GM12878 (cell line): Measurements from ENCODE around the gene NHEJ1. TPM values are rescaled to one million over a fixed set of nuclear protein-coding genes. Genes with fewer than 3 reads are reported as not detected.

Source experiments
- ATAC-seq: fragments of 200-7000 bp; cut with Tn5 transposase; 3 replicates; pipeline ENCODE4 v1.9.1; 2020; ENCODE audit warnings: mild to moderate bottlenecking, moderate library complexity
- BruUV-seq: library from RNA; stranded (reverse); fragments of 400-500 nt; replicated peaks from 2 replicates; lab custom pipeline; 2021; lab: Mats Ljungman, UMichigan
- CTCF ChIA-PET: fragments of 300-600 bp; sonication (Branson Sonifier 250); formaldehyde crosslinking; extraction: SDS; loops from one replicate; lab custom pipeline; 2021; ENCODE audit warnings: inconsistent platforms; lab: Yijun Ruan, JAX
- POLR2A ChIA-PET: fragments of 350-600 bp; formaldehyde crosslinking; extraction: SDS; loops from one replicate; lab custom pipeline; 2021; ENCODE audit warnings: inconsistent platforms; lab: Charles Lee
- RAD21 ChIA-PET: fragments of 300-600 bp; sonication (Branson Sonifier 250); formaldehyde crosslinking; loops from one replicate; lab custom pipeline; 2023; ENCODE audit warnings: antibody characterized with exemption; ENCODE audit not compliant: unreplicated experiment; lab: Charles Lee
- SMC1A ChIA-PET: fragments of 300-600 bp; sonication (Branson Sonifier 250); formaldehyde crosslinking; loops from one replicate; lab custom pipeline; 2023; ENCODE audit not compliant: unreplicated experiment, uncharacterized antibody; lab: Charles Lee
- DNase-seq: peaks from one replicate; pipeline ENCODE4 v3.0.0-alpha.2; 2011; ENCODE audit warnings: low read depth, low spot score
- FAIRE-seq: peaks from 3 replicates; lab custom pipeline; 2011; peaks lifted over from hg19 to GRCh38; lab: Jason Lieb, UNC
- H2AFZ ChIP-seq: 2 replicates; pipeline ENCODE4 v1.6.0; 2011; ENCODE audit warnings: low read depth, low read length, control low read depth; ENCODE audit not compliant: control insufficient read depth
- H3K27ac ChIP-seq: 2 replicates; pipeline ENCODE4 v1.5.1; 2011; ENCODE audit warnings: control low read depth; ENCODE audit not compliant: control insufficient read depth, insufficient read depth
- H3K27me3 ChIP-seq, 2 experiments: replicated peaks in 1 of 2; 2 replicates each; pipeline versions ENCODE4 v1.6.0 to v1.6.1; 2011; ENCODE audit warnings: low read length in 1 of 2; ENCODE audit not compliant: control insufficient read depth in 2 of 2, insufficient read depth in 2 of 2
- H3K36me3 ChIP-seq, 2 experiments: 2 replicates each; pipeline ENCODE4 v1.5.1; 2011; ENCODE audit warnings: low read length in 1 of 2; ENCODE audit not compliant: control insufficient read depth in 2 of 2, insufficient read depth in 2 of 2
- H3K4me1 ChIP-seq: 2 replicates; pipeline ENCODE4 v1.6.1; 2011; ENCODE audit warnings: mild to moderate bottlenecking, low read length, moderate library complexity, mixed read lengths; ENCODE audit not compliant: control insufficient read depth, insufficient read depth
- H3K4me2 ChIP-seq: 2 replicates; pipeline ENCODE4 v1.6.0; 2011; ENCODE audit warnings: control low read depth; ENCODE audit not compliant: control insufficient read depth, insufficient read depth
- H3K4me3 ChIP-seq: fragments of 200-600 bp; sonication (generic); 2 replicates; pipeline ENCODE4 v1.5.1; 2016
- H3K79me2 ChIP-seq: 2 replicates; pipeline ENCODE4 v1.6.0; 2011; ENCODE audit warnings: low read length; ENCODE audit not compliant: control insufficient read depth, insufficient read depth
- H3K9ac ChIP-seq: 2 replicates; pipeline ENCODE4 v1.8.0; 2011; ENCODE audit warnings: low read length, control low read depth, mixed read lengths; ENCODE audit not compliant: control insufficient read depth, insufficient read depth
- H3K9me3 ChIP-seq: replicated peaks from 3 replicates; pipeline ENCODE4 v1.5.1; 2011; ENCODE audit warnings: mild to moderate bottlenecking, low read length; ENCODE audit not compliant: control insufficient read depth, insufficient read depth
- H4K20me1 ChIP-seq: 2 replicates; pipeline ENCODE4 v1.6.0; 2011; ENCODE audit not compliant: control insufficient read depth, insufficient read depth
- KDM1A ChIP-seq: fragments of 200-600 bp; sonication (generic); IDR thresholded peaks from 2 replicates; pipeline ENCODE4 v1.6.1; 2016; ENCODE audit warnings: borderline replicate concordance
- MTA2 ChIP-seq: fragments of 450-650 bp; IDR thresholded peaks from 2 replicates; pipeline ENCODE4 v1.6.1; 2016; ENCODE audit warnings: low read depth, mild to moderate bottlenecking, moderate library complexity
- NBN ChIP-seq: fragments of 450-650 bp; IDR thresholded peaks from 2 replicates; pipeline ENCODE4 v1.6.1; 2016
- NFIC ChIP-seq: IDR thresholded peaks from 2 replicates; pipeline ENCODE4 v1.6.1; 2012; ENCODE audit warnings: low read depth, mild to moderate bottlenecking, inconsistent platforms, low read length, moderate library complexity
- NR2C2 ChIP-seq: IDR thresholded peaks from 2 replicates; pipeline ENCODE4 v1.6.1; 2011; ENCODE audit warnings: borderline replicate concordance, low read depth; ENCODE audit not compliant: control insufficient read depth, insufficient read length
- TAF1 ChIP-seq: IDR thresholded peaks from 2 replicates; pipeline ENCODE4 v1.6.1; 2011; ENCODE audit warnings: mild to moderate bottlenecking, low read depth, low read length, borderline replicate concordance
- WRNIP1 ChIP-seq: IDR thresholded peaks from 2 replicates; pipeline ENCODE4 v1.6.1; 2011; ENCODE audit warnings: low read depth, low read length, improper control_type of control experiment, borderline replicate concordance
- ZBTB4 ChIP-seq: fragments of 450-650 bp; formaldehyde crosslinking; IDR thresholded peaks from 2 replicates; pipeline ENCODE4 v1.4.0; 2022; ENCODE audit warnings: mild to moderate bottlenecking, moderate library complexity
- ZNF687 ChIP-seq: fragments of 450-650 bp; IDR thresholded peaks from 2 replicates; pipeline ENCODE4 v1.6.1; 2017; ENCODE audit warnings: mild to moderate bottlenecking, moderate library complexity
- WGBS: methylation state at CpG from one replicate; pipeline ENCODE4 v1.1.6; 2016; ENCODE audit warnings: low lambda C conversion rate; ENCODE audit not compliant: insufficient replicate concordance, insufficient coverage; ENCODE audit errors: missing lambda C conversion rate; 5-methylcytosine and 5-hydroxymethylcytosine counted together
- in situ Hi-C: fragments of 300-500 bp; cut with MboI; formaldehyde crosslinking; loops from 9 replicates; pipeline ENCODE4 v1.14.3; 2018; ENCODE audit warnings: mixed read lengths
- intact Hi-C: fragments of 100-400 bp; cut with micrococcal nuclease; formaldehyde crosslinking; loops from one replicate; pipeline ENCODE4 v1.14.2; 2022; ENCODE audit not compliant: unreplicated experiment
- polyA plus RNA-seq, 11 experiments: library from polyadenylated mRNA; depleted of rRNA in 4 of 11; unstranded in 6 of 11; stranded (reverse) in 5 of 11; fragments of >200 nt; fragmentation: Nextera tagmentation in 4 of 11; fragmentation: Illumina TruSeq in 1 of 11; extraction: Ambion mirVana in 4 of 11; extraction: Trizol in 1 of 11; gene quantifications; 1 replicate in 1 of 11; 2 replicates in 10 of 11; pipeline versions ENCODE4 v1.2.1 to v1.2.3, GENCODE V29; 2011 to 2016; ENCODE audit warnings: inconsistent platforms in 2 of 11, missing spikeins in 2 of 11, low read depth in 1 of 11
- total RNA-seq, 4 experiments: library from RNA; depleted of rRNA in 3 of 4; stranded (reverse); fragments of >200 nt in 3 of 4; fragmentation: Illumina TruSeq in 1 of 4; extraction: Trizol in 1 of 4; gene quantifications; 2 replicates each; pipeline versions ENCODE4 v1.2.1 to v1.2.3, GENCODE V29; 2013 to 2021

Gene NHEJ1
- total and polyA plus RNA-seq, 10 of the 15 experiments (the other 5 are each of a cell fraction or from before 2014, with no cell fraction given), result 11.8 to 20.2 (median 17.0) TPM

GRCh38 chr2:219207134-219207883 lies 46.7 kb upstream of the NHEJ1 start:
- Histone ChIP-seq H3K9ac (peak overlapping the region; percentile 28; the same call in 1 of the 2 replicates), H3K4me3 (peak overlapping the region; percentile 50), H4K20me1 (no peaks in the 10 kb centered on the region), H3K27me3 (no peaks in the 10 kb centered on the region), H3K79me2 (no peaks in the 10 kb centered on the region; the same call in 1 of the 2 replicates), H3K27ac (peak overlapping the region; percentile 72), H3K9me3 (no peaks in the 10 kb centered on the region), H2AFZ (peak overlapping the region; percentile 51; the same call in 1 of the 2 replicates), H3K4me2 (peak overlapping the region; percentile 92), H3K4me1 (peaks cover 8% of the 10 kb centered on the region)
- ChIA-PET CTCF (interaction anchor here (1.5 to 2.2 kb wide), 8 partner anchors 9 to 88 kb away, joined by 4 to 19 read pairs (median 8); partner anchors contain the start of genes CNPPD1, NHEJ1 and SLC23A3), SMC1A (interaction anchor here (0.7 to 3.1 kb wide), 7 partner anchors 9 to 88 kb away, joined by 3 to 14 read pairs (median 4); partner anchors contain the start of genes CNPPD1, GLB1L and STK16), POLR2A (interaction anchor here (0.5 to 4.0 kb wide), 17 partner anchors 10 to 685 kb away, joined by 3 to 47 read pairs (median 6); partner anchors contain the start of genes ABCB6, ANKZF1, ATG9A and CNPPD1), RAD21 (interaction anchor here (1.5 to 2.9 kb wide), 7 partner anchors 31 to 87 kb away, joined by 4 to 21 read pairs (median 12); partner anchors contain the start of genes CNPPD1, GLB1L, SLC23A3 and STK16)
- DNase-seq (no peak), ATAC-seq (peak; percentile 4), FAIRE-seq (no peak)
- BruUV-seq, result TSS peak; percentile 85
- 17% methylated on average over 22 of the region's 22 CpGs for WGBS
- intact Hi-C loops, result loop anchor here (2.0 to 5.0 kb wide), 2 partner anchors 31 to 70 kb away; partner anchors contain the start of genes CNPPD1 and DNAJB2
- in situ Hi-C loops, result loop anchor here (5.0 kb wide), 1 partner anchor 35 kb away; the partner anchor contains the start of gene SLC23A3
- TF ChIP-seq ZBTB4, result no peak
- TF ChIP-seq NFIC, result no peak
- no peak for TF ChIP-seq TAF1
- no peak for TF ChIP-seq KDM1A
- 0 out of 2 replicates have a peak, but pooled peaks have one; percentile 1 for TF ChIP-seq NBN
- no peak for TF ChIP-seq MTA2
- no peak for TF ChIP-seq WRNIP1
- no peak for TF ChIP-seq ZNF687
- no peak for TF ChIP-seq NR2C2
- TF ChIP-seq, all 136 proteins: peak for 1
- H3K36me3 ChIP-seq, result peaks cover 0 to 4% of the 10 kb centered on the region in 2 experiments; a peak in 1 of 4 replicates
